ENCODE measurements around the gene DUSP28.

DNA sequence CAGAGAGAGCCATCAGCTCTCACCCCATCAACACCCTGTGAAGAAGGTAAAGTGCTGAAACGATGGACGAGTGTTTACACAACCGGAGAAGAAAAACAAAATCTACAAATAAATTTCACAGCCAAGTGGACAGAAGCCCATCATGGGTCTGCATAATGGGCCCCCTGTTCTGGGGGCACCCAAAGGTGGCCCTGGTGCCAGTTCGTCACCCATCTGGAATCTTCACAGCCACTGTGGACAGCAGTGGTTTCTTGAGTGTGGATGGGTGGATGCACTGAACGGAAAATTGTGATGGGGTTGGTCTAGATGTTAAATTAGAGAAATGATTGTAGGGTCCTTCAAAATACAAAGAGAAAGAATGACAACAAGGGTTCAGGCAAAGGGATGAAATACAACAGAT is 41.2 kb upstream of the DUSP28 start:
- TF ChIP-seq, protein P1, sequence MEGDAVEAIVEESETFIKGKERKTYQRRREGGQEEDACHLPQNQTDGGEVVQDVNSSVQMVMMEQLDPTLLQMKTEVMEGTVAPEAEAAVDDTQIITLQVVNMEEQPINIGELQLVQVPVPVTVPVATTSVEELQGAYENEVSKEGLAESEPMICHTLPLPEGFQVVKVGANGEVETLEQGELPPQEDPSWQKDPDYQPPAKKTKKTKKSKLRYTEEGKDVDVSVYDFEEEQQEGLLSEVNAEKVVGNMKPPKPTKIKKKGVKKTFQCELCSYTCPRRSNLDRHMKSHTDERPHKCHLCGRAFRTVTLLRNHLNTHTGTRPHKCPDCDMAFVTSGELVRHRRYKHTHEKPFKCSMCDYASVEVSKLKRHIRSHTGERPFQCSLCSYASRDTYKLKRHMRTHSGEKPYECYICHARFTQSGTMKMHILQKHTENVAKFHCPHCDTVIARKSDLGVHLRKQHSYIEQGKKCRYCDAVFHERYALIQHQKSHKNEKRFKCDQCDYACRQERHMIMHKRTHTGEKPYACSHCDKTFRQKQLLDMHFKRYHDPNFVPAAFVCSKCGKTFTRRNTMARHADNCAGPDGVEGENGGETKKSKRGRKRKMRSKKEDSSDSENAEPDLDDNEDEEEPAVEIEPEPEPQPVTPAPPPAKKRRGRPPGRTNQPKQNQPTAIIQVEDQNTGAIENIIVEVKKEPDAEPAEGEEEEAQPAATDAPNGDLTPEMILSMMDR (IDR thresholded peaks at IDR 0.05; ENCODE audit: low read depth, low read length, missing input control): no peak
- TF ChIP-seq SP1 (IDR thresholded peaks at IDR 0.05) (no peak), RAD21 (IDR thresholded peaks at IDR 0.05) (no peak), EGR1 (IDR thresholded peaks at IDR 0.05; ENCODE audit: low read depth in 2 of 2) (no peak)
- TF ChIP-seq, protein P2, sequence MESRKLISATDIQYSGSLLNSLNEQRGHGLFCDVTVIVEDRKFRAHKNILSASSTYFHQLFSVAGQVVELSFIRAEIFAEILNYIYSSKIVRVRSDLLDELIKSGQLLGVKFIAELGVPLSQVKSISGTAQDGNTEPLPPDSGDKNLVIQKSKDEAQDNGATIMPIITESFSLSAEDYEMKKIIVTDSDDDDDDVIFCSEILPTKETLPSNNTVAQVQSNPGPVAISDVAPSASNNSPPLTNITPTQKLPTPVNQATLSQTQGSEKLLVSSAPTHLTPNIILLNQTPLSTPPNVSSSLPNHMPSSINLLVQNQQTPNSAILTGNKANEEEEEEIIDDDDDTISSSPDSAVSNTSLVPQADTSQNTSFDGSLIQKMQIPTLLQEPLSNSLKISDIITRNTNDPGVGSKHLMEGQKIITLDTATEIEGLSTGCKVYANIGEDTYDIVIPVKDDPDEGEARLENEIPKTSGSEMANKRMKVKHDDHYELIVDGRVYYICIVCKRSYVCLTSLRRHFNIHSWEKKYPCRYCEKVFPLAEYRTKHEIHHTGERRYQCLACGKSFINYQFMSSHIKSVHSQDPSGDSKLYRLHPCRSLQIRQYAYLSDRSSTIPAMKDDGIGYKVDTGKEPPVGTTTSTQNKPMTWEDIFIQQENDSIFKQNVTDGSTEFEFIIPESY (IDR thresholded peaks at IDR 0.05): no peak
